ENCODE data around the gene NUP93.

Gene NUP93

DNA sequence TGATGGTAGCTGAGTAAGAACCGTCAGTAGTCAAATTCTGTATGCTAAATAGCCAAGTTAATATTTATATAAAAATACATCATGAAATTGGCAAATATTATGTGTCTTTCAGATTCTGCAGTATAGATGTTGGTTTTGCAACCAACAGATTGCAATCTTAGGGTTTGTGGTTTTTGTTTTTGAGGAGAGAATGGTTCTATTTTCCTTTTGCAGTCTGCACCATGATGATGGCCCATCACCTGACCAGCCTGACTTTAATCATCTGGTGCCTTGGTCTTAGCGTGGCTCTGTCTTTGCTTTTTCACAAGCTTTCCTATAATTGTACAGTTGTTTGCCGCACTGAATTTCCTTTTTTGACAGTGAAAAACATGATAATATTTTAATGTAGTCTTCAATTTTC is 50.7 kb downstream of the NUP93 start:
- Mint-ChIP-seq H3K27me3 (ENCODE audit: low read depth) (peaks cover 3% of the 10 kb centered on the region), H3K9me3 (no peaks in the 10 kb centered on the region), H3K27ac (no peak overlapping the region), H3K4me3 (no peak overlapping the region), H3K36me3 (ENCODE audit: low read depth) (no peaks in the 10 kb centered on the region), H3K4me1 (peaks cover 44% of the 10 kb centered on the region)
- TF ChIP-seq, protein P1, sequence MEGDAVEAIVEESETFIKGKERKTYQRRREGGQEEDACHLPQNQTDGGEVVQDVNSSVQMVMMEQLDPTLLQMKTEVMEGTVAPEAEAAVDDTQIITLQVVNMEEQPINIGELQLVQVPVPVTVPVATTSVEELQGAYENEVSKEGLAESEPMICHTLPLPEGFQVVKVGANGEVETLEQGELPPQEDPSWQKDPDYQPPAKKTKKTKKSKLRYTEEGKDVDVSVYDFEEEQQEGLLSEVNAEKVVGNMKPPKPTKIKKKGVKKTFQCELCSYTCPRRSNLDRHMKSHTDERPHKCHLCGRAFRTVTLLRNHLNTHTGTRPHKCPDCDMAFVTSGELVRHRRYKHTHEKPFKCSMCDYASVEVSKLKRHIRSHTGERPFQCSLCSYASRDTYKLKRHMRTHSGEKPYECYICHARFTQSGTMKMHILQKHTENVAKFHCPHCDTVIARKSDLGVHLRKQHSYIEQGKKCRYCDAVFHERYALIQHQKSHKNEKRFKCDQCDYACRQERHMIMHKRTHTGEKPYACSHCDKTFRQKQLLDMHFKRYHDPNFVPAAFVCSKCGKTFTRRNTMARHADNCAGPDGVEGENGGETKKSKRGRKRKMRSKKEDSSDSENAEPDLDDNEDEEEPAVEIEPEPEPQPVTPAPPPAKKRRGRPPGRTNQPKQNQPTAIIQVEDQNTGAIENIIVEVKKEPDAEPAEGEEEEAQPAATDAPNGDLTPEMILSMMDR (IDR thresholded peaks at IDR 0.05; ENCODE audit: unreplicated experiment in 3 of 3): no peak

DNA sequence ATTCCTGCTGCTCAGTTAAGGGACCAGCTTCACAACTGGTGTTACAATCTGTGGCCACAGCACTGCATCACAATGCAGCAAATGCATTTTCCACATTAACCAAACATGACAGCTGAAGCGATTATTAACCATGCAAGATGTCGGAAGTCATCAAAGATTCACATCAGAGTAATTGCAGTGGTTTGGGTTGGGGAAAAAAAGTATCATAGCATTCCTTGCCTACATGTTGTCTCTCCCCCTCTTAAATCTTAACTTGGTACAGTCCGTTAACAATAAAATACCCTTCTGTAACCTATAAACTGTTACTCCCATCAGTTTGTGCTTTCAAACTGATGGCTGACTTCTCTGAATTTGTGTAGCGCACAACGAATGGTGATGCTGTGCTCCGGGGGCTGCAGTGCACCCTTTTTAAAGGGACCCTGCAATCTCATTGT is 51.6 kb downstream of the NUP93 start:
- Mint-ChIP-seq H3K4me1 (peaks cover 48% of the 10 kb centered on the region), H3K4me3 (peak overlapping the region; percentile 48 to 80 (median 75)), H3K9me3 (no peaks in the 10 kb centered on the region), H3K27ac (peak overlapping the region; percentile 1 to 11 (median 5)), H3K27me3 (ENCODE audit: low read depth) (peaks cover 3% of the 10 kb centered on the region), H3K36me3 (ENCODE audit: low read depth) (no peaks in the 10 kb centered on the region)
- TF ChIP-seq, protein P1 (IDR thresholded peaks at IDR 0.05; ENCODE audit: unreplicated experiment in 3 of 3): no peak

- Mint-ChIP-seq H3K27me3 (ENCODE audit: low read depth) (no peaks in the 10 kb centered on the region), H3K36me3 (ENCODE audit: low read depth) (no peaks in the 10 kb centered on the region), H3K27ac (peak overlapping the region in 1 of 3 experiments; percentile 31), H3K4me1 (peaks cover 56% of the 10 kb centered on the region), H3K9me3 (no peaks in the 10 kb centered on the region), H3K4me3 (peak overlapping the region; percentile 2 to 75 (median 42))
- TF ChIP-seq, protein P1 (IDR thresholded peaks at IDR 0.05; ENCODE audit: unreplicated experiment in 3 of 3): no peak
These were observed 53.4 kb downstream of the NUP93 start for GRCh38 chr16:56783344-56783743.

DNA sequence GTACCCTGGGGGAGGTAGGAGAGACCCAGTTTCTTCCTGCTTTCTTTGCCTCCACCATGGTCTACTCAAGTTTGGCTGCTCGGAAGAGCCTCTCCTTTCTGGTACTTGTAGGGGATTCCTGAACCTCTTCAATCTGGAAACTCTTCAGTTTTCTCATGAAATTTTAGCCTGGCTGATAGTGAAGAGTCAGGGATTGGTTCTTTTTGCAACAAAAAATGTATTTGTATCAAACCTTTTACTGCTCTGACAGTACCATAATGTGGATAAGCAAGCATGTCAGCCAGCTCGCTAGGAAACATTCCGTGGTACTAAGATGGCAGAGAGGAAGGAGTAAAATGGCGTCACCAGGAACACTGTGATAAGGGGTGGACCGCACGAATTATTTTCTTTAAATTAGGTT is 55.4 kb downstream of the NUP93 start:
- TF ChIP-seq, protein P1 (IDR thresholded peaks at IDR 0.05; ENCODE audit: unreplicated experiment in 3 of 3): no peak
- no peak overlapping the region for H3K4me3 Mint-ChIP-seq
- peaks cover 56% of the 10 kb centered on the region for H3K4me1 Mint-ChIP-seq
- no peaks in the 10 kb centered on the region for H3K27me3 Mint-ChIP-seq (ENCODE audit: low read depth)
- H3K27ac Mint-ChIP-seq: peak overlapping the region; percentile 21 to 65 (median 24)
- H3K9me3 Mint-ChIP-seq: no peaks in the 10 kb centered on the region
- no peaks in the 10 kb centered on the region for H3K36me3 Mint-ChIP-seq (ENCODE audit: low read depth)

DNA sequence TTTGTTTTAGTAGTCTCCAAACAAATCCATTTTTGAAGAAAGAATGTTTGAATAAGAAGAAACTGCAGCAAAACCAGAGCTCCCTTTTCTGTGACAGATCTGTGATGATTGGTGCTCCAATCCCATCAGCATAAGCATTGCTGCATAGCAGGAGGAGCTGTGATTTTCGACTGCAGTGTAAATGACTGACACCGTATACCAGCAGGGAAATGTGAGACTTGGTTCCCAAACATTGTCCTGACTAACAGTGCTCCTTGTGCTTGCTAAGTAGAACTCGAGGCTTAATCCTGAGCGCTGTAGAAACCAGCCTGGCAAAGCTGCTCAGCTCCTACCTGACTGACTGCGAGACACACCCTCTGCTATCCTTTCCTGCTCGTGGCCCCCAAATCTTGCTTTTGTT is 57.2 kb downstream of the NUP93 start:
- Mint-ChIP-seq H3K27ac (no peak overlapping the region), H3K9me3 (no peaks in the 10 kb centered on the region)

DNA sequence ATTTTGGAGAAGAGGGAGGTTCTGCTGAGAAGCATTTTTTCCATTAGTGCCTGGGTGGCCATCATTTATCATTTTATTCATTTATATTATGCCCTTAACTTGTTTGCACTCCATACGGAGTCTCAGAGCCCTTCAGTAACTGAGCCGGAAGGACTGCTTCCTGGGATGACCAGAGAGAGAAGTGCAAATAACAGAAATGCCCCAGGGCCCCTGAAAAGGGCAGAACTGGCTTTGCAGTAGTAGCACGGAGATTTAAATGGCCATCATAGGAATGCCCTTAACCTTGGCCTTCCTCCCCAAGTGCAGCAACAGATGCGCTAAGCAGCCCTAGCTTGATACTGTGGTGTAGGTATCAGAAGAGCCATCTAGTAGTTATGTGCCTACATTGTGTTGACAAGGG is 58.5 kb downstream of the NUP93 start:
- peaks cover 39% of the 10 kb centered on the region for H3K4me1 Mint-ChIP-seq

More for the DNA sequence above, 57.2 kb downstream of the NUP93 start:
- TF ChIP-seq, protein P1 (IDR thresholded peaks at IDR 0.05; ENCODE audit: unreplicated experiment in 3 of 3): no peak
- Mint-ChIP-seq H3K4me3 (no peak overlapping the region), H3K27me3 (ENCODE audit: low read depth) (no peaks in the 10 kb centered on the region), H3K36me3 (ENCODE audit: low read depth) (no peaks in the 10 kb centered on the region), H3K4me1 (peaks cover 45% of the 10 kb centered on the region)

More for the DNA sequence above, 58.5 kb downstream of the NUP93 start:
- no peaks in the 10 kb centered on the region for H3K36me3 Mint-ChIP-seq (ENCODE audit: low read depth)
- TF ChIP-seq, protein P1 (IDR thresholded peaks at IDR 0.05; ENCODE audit: unreplicated experiment in 3 of 3): no peak
- no peak overlapping the region for H3K4me3 Mint-ChIP-seq
- no peak overlapping the region for H3K27ac Mint-ChIP-seq
- H3K9me3 Mint-ChIP-seq: no peaks in the 10 kb centered on the region
- H3K27me3 Mint-ChIP-seq (ENCODE audit: low read depth): no peaks in the 10 kb centered on the region

Data from nephron (organoid).